ENCODE results near the gene ADGRB2. TPM values are rescaled to one million over a fixed set of nuclear protein-coding genes. Genes with fewer than 3 reads are reported as not detected.
A peak's percentile ranks its signal among the peaks of the same experiment; 100 is the strongest.

ADGRB2 gene
- total and polyA plus RNA-seq, 2 experiments from 2014 or later, result 0.51 to 3.6 TPM

GRCh38 chr1:31790641-31791091, 26.5 kb upstream of the ADGRB2 start:
- Histone ChIP-seq H3K4me2 (ENCODE audit: unreplicated experiment) (no peak overlapping the region), H3K4me1 (ENCODE audit: insufficient read depth) (peaks cover 18% of the 10 kb centered on the region), H3K27ac (no peak overlapping the region), H3K36me3 (ENCODE audit: low read depth) (no peaks in the 10 kb centered on the region), H3K9me2 (ENCODE audit: insufficient read depth) (no peaks in the 10 kb centered on the region), H3K4me3 (no peak overlapping the region), H3K9ac (no peak overlapping the region), H3K27me3 (replicated peaks; ENCODE audit: insufficient read depth) (no peaks in the 10 kb centered on the region), H4K20me1 (ENCODE audit: insufficient read depth) (no peaks in the 10 kb centered on the region), H3K9me3 (ENCODE audit: low read depth) (no peaks in the 10 kb centered on the region), H3F3A (ENCODE audit: insufficient read depth) (peaks cover 25% of the 10 kb centered on the region), H2AFZ (no peak overlapping the region), H3K79me2 (ENCODE audit: insufficient read depth) (peaks cover 4% of the 10 kb centered on the region)
- DNase-seq, result no peak
- WGBS, 2 experiments (ENCODE audit: low coverage in 1 of 2, low lambda C conversion rate in 2 of 2, missing lambda C conversion rate in 2 of 2), result 86 to 87% methylated on average over 11 of the region's 11 CpGs
- in situ Hi-C loops (cut with MboI), result no loop called here
- TF ChIP-seq EZH2 (IDR thresholded peaks at IDR 0.05; ENCODE audit: insufficient read depth, poor library complexity, severe bottlenecking) (no peak), EZH2phosphoT487 (IDR thresholded peaks at IDR 0.05; ENCODE audit: insufficient read depth, low read depth) (no peak)

- TF ChIP-seq EZH2phosphoT487 (IDR thresholded peaks at IDR 0.05; ENCODE audit: insufficient read depth, low read depth) (no peak), EZH2 (IDR thresholded peaks at IDR 0.05; ENCODE audit: insufficient read depth, poor library complexity, severe bottlenecking) (no peak)
- WGBS, 2 experiments (ENCODE audit: low coverage in 1 of 2, low lambda C conversion rate in 2 of 2, missing lambda C conversion rate in 2 of 2), result 45 to 48% methylated on average over 3 of the region's 3 CpGs
These were observed 26.0 kb upstream of the ADGRB2 start for GRCh38 chr1:31790140-31790539.

GRCh38 chr1:31789259-31790065, 25.3 kb upstream of the ADGRB2 start:
- no peaks in the 10 kb centered on the region for H3K9me3 ChIP-seq (ENCODE audit: low read depth)
- peak overlapping the region; percentile 88 for H3K9ac ChIP-seq
- peak overlapping the region; percentile 90 for H3K4me2 ChIP-seq (ENCODE audit: unreplicated experiment)
- peak overlapping the region; percentile 81 for H3K4me3 ChIP-seq
- DNase-seq, result peak; percentile 92
- in situ Hi-C loops (cut with MboI), result no loop called here
- TF ChIP-seq EZH2phosphoT487 (IDR thresholded peaks at IDR 0.05; ENCODE audit: insufficient read depth, low read depth) (no peak), EZH2 (IDR thresholded peaks at IDR 0.05; ENCODE audit: insufficient read depth, poor library complexity, severe bottlenecking) (no peak)
- H3K27ac ChIP-seq, result peak overlapping the region; percentile 86
- 8% methylated on average over 14 to 26 of the region's 26 CpGs for WGBS, 2 experiments (ENCODE audit: low coverage in 1 of 2, low lambda C conversion rate in 2 of 2, missing lambda C conversion rate in 2 of 2)
- no peaks in the 10 kb centered on the region for H3K36me3 ChIP-seq (ENCODE audit: low read depth)
- peaks cover 15% of the 10 kb centered on the region; the same call in 1 of the 2 replicates for H3K4me1 ChIP-seq (ENCODE audit: insufficient read depth)
- H3K79me2 ChIP-seq (ENCODE audit: insufficient read depth), result no peaks in the 10 kb centered on the region
- H3F3A ChIP-seq (ENCODE audit: insufficient read depth), result peaks cover 15% of the 10 kb centered on the region
- H3K27me3 ChIP-seq (replicated peaks; ENCODE audit: insufficient read depth), result no peaks in the 10 kb centered on the region
- peak overlapping the region; percentile 86 for H2AFZ ChIP-seq
- no peaks in the 10 kb centered on the region for H4K20me1 ChIP-seq (ENCODE audit: insufficient read depth)
- H3K9me2 ChIP-seq (ENCODE audit: insufficient read depth), result no peaks in the 10 kb centered on the region

More at GRCh38 chr1:31790140-31790539, 26.0 kb upstream of the ADGRB2 start:
- no peaks in the 10 kb centered on the region for H3K27me3 ChIP-seq (replicated peaks; ENCODE audit: insufficient read depth)
- H3K9ac ChIP-seq, result peak overlapping the region; percentile 88; the same call in 1 of the 2 replicates
- no peak overlapping the region for H3K4me3 ChIP-seq
- H2AFZ ChIP-seq, result no peak overlapping the region
- peaks cover 20% of the 10 kb centered on the region for H3F3A ChIP-seq (ENCODE audit: insufficient read depth)
- peak overlapping the region; percentile 41 for H3K27ac ChIP-seq
- H3K9me2 ChIP-seq (ENCODE audit: insufficient read depth), result no peaks in the 10 kb centered on the region
- no peak for DNase-seq
- H4K20me1 ChIP-seq (ENCODE audit: insufficient read depth), result no peaks in the 10 kb centered on the region
- no peaks in the 10 kb centered on the region for H3K36me3 ChIP-seq (ENCODE audit: low read depth)
- H3K4me2 ChIP-seq (ENCODE audit: unreplicated experiment), result no peak overlapping the region
- H3K79me2 ChIP-seq (ENCODE audit: insufficient read depth), result no peaks in the 10 kb centered on the region; the same call in 1 of the 2 replicates
- H3K4me1 ChIP-seq (ENCODE audit: insufficient read depth), result peaks cover 15% of the 10 kb centered on the region; the same call in 1 of the 2 replicates
- in situ Hi-C loops (cut with MboI), result no loop called here
- H3K9me3 ChIP-seq (ENCODE audit: low read depth), result no peaks in the 10 kb centered on the region

- in situ Hi-C loops (cut with MboI), result no loop called here
These were observed 24.7 kb upstream of the ADGRB2 start for GRCh38 chr1:31788825-31789256.

More at GRCh38 chr1:31788825-31789256, 24.7 kb upstream of the ADGRB2 start:
- WGBS, 2 experiments (ENCODE audit: low coverage in 1 of 2, low lambda C conversion rate in 2 of 2, missing lambda C conversion rate in 2 of 2), result 0 to 1% methylated on average over 15 to 22 of the region's 22 CpGs
- H3K4me2 ChIP-seq (ENCODE audit: unreplicated experiment), result peak overlapping the region; percentile 90
- no peaks in the 10 kb centered on the region for H3K9me3 ChIP-seq (ENCODE audit: low read depth)
- H3K79me2 ChIP-seq (ENCODE audit: insufficient read depth), result no peaks in the 10 kb centered on the region
- peak overlapping the region; percentile 88 for H3K9ac ChIP-seq
- peak overlapping the region; percentile 81 for H3K4me3 ChIP-seq
- no peaks in the 10 kb centered on the region for H3K9me2 ChIP-seq (ENCODE audit: insufficient read depth)
- H3F3A ChIP-seq (ENCODE audit: insufficient read depth), result peaks cover 15% of the 10 kb centered on the region
- DNase-seq, result peak; percentile 91
- no peaks in the 10 kb centered on the region for H3K27me3 ChIP-seq (replicated peaks; ENCODE audit: insufficient read depth)
- H3K27ac ChIP-seq, result peak overlapping the region; percentile 86
- H4K20me1 ChIP-seq (ENCODE audit: insufficient read depth), result no peaks in the 10 kb centered on the region
- H3K36me3 ChIP-seq (ENCODE audit: low read depth), result no peaks in the 10 kb centered on the region
- peaks cover 15% of the 10 kb centered on the region; the same call in 1 of the 2 replicates for H3K4me1 ChIP-seq (ENCODE audit: insufficient read depth)
- TF ChIP-seq EZH2phosphoT487 (IDR thresholded peaks at IDR 0.05; ENCODE audit: insufficient read depth, low read depth), result no peak
- TF ChIP-seq EZH2 (IDR thresholded peaks at IDR 0.05; ENCODE audit: insufficient read depth, poor library complexity, severe bottlenecking), result no peak
- H2AFZ ChIP-seq, result peak overlapping the region; percentile 86

All from GM23248 (cell line).